ENCODE measurements around the gene MINAR2.

The MINAR2 gene

DNA sequence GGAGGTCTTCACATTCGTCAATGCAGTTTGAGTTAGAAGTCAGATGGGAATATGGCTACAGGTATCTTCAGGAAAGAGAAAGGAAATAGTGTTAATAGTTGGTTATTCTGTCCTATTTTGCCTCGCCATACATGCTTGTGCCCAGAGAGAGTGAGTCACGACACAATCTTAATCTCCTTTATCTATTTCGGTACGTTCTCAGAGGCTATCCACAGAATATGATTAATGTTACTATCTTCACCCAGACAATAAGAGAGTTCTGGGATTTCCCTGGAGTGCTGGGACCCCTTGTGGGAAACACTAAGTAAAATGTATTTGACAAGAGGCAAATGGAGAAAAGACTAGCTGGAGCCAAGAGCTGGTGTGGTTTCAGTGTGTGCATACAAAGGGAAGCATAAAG, 25.5 kb downstream of the MINAR2 start:
- no peak for DNase-seq

DNA sequence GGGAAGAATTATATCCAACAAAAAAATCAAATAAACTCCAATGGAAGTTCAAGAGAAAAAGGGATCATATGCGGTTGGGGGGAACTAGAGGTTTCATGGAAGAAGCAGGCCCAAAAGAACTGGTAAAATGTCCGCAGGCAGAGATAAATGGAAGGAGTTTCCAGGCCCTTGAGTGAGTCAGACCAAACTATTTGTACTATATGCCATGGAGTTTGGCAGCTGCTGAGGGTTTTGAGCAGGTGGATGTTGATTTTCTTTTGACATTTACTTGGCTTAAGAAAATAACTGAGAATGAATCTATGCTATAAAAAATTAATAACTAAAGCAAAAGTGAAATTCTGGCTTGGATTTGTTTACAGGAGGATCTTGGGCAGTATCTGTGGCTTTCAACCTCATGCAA, 33.7 kb downstream of the MINAR2 start:
- DNase-seq = no peak

DNA sequence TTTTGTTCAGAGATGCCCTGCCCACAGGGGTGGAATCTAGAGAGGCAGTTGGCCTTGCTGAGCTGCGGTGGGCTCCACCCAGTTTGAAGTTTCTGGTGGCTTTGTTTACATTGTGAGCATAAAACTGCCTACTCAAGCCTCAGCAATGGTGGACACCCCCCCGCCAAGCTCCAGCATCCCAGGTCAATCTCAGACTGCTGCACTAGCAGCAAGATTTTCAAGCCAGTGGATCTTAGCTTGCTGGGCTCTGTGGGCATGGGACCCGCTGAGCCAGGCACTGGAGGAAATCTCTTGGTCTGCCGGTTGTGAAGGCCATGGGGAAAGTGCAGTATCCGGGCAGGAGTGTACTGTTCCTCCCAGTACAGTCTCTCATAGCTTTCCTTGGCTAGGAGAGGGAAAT, 55.5 kb downstream of the MINAR2 start:
- DNase-seq = no peak

DNA sequence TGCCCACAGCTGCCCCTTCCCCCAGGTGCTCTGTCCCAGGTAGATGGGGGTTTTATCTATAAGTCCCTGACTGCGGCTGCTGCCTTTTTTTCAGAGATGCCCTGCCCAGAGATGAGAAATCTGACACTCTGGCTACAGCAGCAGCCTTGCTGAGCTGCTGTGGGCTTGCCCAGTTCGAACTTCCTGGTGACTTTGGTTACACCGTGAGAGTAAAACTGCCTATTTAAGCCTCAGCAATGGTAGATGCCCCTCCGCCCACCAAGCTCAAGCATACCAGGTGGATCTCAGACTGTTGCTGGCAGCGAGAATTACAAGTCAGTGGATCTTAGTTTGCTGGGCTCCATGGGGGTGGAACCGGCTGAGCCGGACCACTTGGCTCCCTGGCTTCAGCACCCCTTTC, 56.8 kb downstream of the MINAR2 start:
- no peak for DNase-seq

DNA sequence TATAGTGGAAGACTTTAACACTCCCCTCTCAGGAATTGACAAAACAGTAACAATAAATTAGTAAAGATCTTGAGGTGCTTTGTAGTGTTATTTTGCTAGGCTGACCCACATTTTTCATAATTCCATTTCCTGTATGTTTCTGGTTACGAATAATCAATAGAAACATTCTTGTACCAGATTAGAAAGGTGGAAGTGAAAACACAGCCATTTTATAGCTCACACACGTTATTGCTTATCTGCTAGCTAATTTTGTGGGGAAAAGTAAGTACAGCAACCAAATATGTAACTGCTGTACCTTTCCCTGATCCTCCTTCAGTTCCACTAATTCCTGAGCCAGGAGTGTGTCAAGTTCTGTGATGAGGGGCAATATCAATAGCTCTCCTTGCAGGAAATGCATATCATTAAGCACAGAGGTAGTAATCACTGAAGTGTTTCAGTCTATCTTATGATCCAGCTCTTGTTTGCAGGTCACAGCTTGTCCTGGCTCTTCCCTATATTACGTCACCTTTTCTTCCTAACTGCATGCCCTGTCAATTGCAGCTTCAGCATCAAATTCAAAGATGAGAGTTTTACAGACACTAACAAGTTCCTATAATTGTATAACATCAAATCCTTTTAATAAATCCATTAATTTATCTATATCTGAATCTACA, 59.4 kb downstream of the MINAR2 start:
- DNase-seq = no peak

Data from stimulated activated CD4-positive, alpha-beta T cell treated with anti-CD3 and anti-CD28 coated beads, Interleukin-2, amount 100 ng/mL, for 48 hours (primary cell).